HepG2 (cell line): ENCODE data around the gene OGA. TPM values are rescaled to one million over a fixed set of nuclear protein-coding genes. Genes with fewer than 3 reads are reported as not detected.

Experiments used
- ARNT2 ChIP-seq: sonication (generic); formaldehyde crosslinking; IDR thresholded peaks from 2 replicates; pipeline ENCODE4 v1.8.0; 2022; ENCODE audit warnings: mild to moderate bottlenecking, low read depth, missing genetic modification reagents, moderate library complexity
- BORCS8-MEF2B ChIP-seq: sonication (generic); formaldehyde crosslinking; IDR thresholded peaks from 2 replicates; pipeline ENCODE4 v1.8.0; 2022; ENCODE audit warnings: mild to moderate bottlenecking, missing genetic modification reagents
- CC2D1A ChIP-seq: sonication (generic); formaldehyde crosslinking; IDR thresholded peaks from 2 replicates; pipeline ENCODE4 v1.8.1; 2023; ENCODE audit warnings: mild to moderate bottlenecking, missing genetic modification reagents
- HNF4G ChIP-seq, 2 experiments: sonication (generic) in 1 of 2; formaldehyde crosslinking in 1 of 2; IDR thresholded peaks; 2 replicates each; pipeline versions ENCODE4 v1.4.0 to v1.6.1; 2011 to 2020; ENCODE audit warnings: borderline replicate concordance in 2 of 2, low read depth in 2 of 2, mild to moderate bottlenecking in 2 of 2, low read length in 1 of 2, missing genetic modification reagents in 1 of 2, moderate library complexity in 1 of 2
- JUND ChIP-seq: sonication (generic); formaldehyde crosslinking; IDR thresholded peaks from 2 replicates; pipeline ENCODE4 v1.8.0; 2022; ENCODE audit warnings: mild to moderate bottlenecking, missing genetic modification reagents
- KMT2A ChIP-seq: sonication (generic); formaldehyde crosslinking; IDR thresholded peaks from 2 replicates; pipeline ENCODE4 v1.4.0; 2020; ENCODE audit warnings: missing genetic modification reagents
- MNT ChIP-seq: fragments of 450-650 bp; IDR thresholded peaks from 2 replicates; pipeline ENCODE4 v1.6.1; 2016
- NFKB2 ChIP-seq: sonication (generic); formaldehyde crosslinking; IDR thresholded peaks from 2 replicates; pipeline ENCODE4 v1.4.0; 2020; ENCODE audit warnings: missing genetic modification reagents, borderline replicate concordance
- SMAD9 ChIP-seq: sonication (generic); formaldehyde crosslinking; IDR thresholded peaks from 2 replicates; pipeline ENCODE4 v1.5.1; 2020; ENCODE audit warnings: mild to moderate bottlenecking, missing genetic modification reagents
- TCF7L2 ChIP-seq: IDR thresholded peaks from 2 replicates; pipeline ENCODE4 v1.6.1; 2011; ENCODE audit warnings: mild to moderate bottlenecking, low read depth, low read length, moderate library complexity
- ZFP82 ChIP-seq: sonication (generic); formaldehyde crosslinking; IDR thresholded peaks from 2 replicates; pipeline ENCODE4 v1.5.1; 2020; ENCODE audit warnings: mild to moderate bottlenecking, missing genetic modification reagents, borderline replicate concordance
- ZFP90 ChIP-seq: sonication (generic); formaldehyde crosslinking; IDR thresholded peaks from 2 replicates; pipeline ENCODE4 v1.8.0; 2022; ENCODE audit warnings: missing genetic modification reagents, mild to moderate bottlenecking, inconsistent platforms, borderline replicate concordance
- ZNF12 ChIP-seq: sonication (generic); formaldehyde crosslinking; IDR thresholded peaks from 2 replicates; pipeline ENCODE4 v1.5.0; 2020; ENCODE audit warnings: missing genetic modification reagents
- ZNF83 ChIP-seq: sonication (generic); formaldehyde crosslinking; IDR thresholded peaks from 2 replicates; pipeline ENCODE4 v1.4.0; 2020; ENCODE audit warnings: missing genetic modification reagents, mild to moderate bottlenecking, borderline replicate concordance
- ZNF850 ChIP-seq: sonication (generic); formaldehyde crosslinking; conservative IDR thresholded peaks from 2 replicates; pipeline ENCODE4 v1.9.0; 2021; ENCODE audit warnings: mild to moderate bottlenecking, missing genetic modification reagents
- polyA plus RNA-seq, 8 experiments: library from polyadenylated mRNA; depleted of rRNA in 3 of 8; stranded (reverse) in 7 of 8; unstranded in 1 of 8; fragments of >200 nt; fragmentation: Illumina TruSeq in 4 of 8; extraction: Trizol in 4 of 8; gene quantifications; 2 replicates each; pipeline versions ENCODE4 v1.2.1 to v1.2.3, GENCODE V29; 2011 to 2016; ENCODE audit warnings: low read depth in 4 of 8, missing spikeins in 1 of 8, mixed read lengths in 1 of 8; ENCODE audit not compliant: insufficient read depth in 1 of 8
- total RNA-seq, 5 experiments: library from RNA; depleted of rRNA; stranded (reverse); fragments of >200 nt; fragmentation: Illumina TruSeq; extraction: Trizol; gene quantifications; 2 replicates each; pipeline ENCODE4 v1.2.3, GENCODE V29; 2016; ENCODE audit warnings: low read depth in 1 of 5
- TF ChIP-seq, protein P1 (sequence below): sonication (generic); formaldehyde crosslinking; conservative IDR thresholded peaks from 2 replicates; pipeline ENCODE4 v1.4.0; 2020; ENCODE audit warnings: mild to moderate bottlenecking, missing genetic modification reagents, moderate library complexity
- TF ChIP-seq, protein P2 (sequence below): sonication (generic); formaldehyde crosslinking; IDR thresholded peaks from 2 replicates; pipeline ENCODE4 v1.8.0; 2023; ENCODE audit warnings: mild to moderate bottlenecking, missing genetic modification reagents
- TF ChIP-seq, protein P3 (sequence below): sonication (generic); formaldehyde crosslinking; IDR thresholded peaks from 2 replicates; pipeline ENCODE4 v1.8.1; 2023; ENCODE audit warnings: mild to moderate bottlenecking, missing genetic modification reagents, borderline replicate concordance
- TF ChIP-seq, protein P4 (sequence below): sonication (generic); formaldehyde crosslinking; IDR thresholded peaks from 2 replicates; pipeline ENCODE4 v1.4.0; 2020; ENCODE audit warnings: mild to moderate bottlenecking, low read depth, missing genetic modification reagents
- TF ChIP-seq, protein P5 (sequence below): sonication (generic); formaldehyde crosslinking; IDR thresholded peaks from 2 replicates; pipeline ENCODE4 v1.4.0; 2020; ENCODE audit warnings: missing genetic modification reagents, low read depth, mild to moderate bottlenecking, borderline replicate concordance

OGA gene
- total and polyA plus RNA-seq, 2 of the 13 experiments (the other 11 are each of a cell fraction or from before 2014, with no cell fraction given): 33.2 to 39.8 TPM

DNA sequence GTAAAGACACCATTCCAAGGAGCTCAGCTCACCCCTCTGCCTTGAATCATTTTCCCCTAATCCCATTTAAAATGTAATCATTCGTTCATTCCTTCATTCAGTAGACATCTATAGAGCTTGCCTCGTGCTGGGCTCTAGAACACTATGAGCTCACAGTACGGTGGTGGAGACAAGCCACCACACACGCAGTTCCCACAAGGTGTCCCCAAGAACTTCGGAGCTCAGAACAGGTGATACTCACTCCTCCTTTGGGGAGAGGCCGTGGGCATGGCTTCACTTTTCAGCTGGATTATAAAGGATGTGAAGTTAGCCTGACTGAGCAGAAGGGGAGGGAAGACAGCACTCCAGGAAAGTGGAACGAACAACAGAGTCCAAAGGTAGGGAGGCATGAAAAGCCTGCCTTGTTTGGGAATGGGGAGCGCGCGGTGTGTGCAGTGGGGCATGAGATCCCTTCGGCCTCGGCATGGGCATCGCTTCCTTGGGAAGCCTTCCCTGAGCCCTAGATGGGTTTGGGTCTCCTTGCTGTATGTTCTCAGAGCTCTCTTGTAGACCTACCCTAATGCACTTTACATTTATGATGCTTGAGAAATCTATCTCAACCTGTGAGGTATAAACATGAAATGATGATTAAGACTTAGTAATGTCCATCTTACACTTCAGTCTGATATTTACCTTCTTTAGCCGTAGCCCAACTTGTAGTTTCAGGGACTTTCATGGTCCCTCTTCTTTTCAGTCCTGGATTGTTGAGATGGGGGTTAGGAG, 809 bp upstream of the OGA start (continued):
- TF ChIP-seq, protein P1, sequence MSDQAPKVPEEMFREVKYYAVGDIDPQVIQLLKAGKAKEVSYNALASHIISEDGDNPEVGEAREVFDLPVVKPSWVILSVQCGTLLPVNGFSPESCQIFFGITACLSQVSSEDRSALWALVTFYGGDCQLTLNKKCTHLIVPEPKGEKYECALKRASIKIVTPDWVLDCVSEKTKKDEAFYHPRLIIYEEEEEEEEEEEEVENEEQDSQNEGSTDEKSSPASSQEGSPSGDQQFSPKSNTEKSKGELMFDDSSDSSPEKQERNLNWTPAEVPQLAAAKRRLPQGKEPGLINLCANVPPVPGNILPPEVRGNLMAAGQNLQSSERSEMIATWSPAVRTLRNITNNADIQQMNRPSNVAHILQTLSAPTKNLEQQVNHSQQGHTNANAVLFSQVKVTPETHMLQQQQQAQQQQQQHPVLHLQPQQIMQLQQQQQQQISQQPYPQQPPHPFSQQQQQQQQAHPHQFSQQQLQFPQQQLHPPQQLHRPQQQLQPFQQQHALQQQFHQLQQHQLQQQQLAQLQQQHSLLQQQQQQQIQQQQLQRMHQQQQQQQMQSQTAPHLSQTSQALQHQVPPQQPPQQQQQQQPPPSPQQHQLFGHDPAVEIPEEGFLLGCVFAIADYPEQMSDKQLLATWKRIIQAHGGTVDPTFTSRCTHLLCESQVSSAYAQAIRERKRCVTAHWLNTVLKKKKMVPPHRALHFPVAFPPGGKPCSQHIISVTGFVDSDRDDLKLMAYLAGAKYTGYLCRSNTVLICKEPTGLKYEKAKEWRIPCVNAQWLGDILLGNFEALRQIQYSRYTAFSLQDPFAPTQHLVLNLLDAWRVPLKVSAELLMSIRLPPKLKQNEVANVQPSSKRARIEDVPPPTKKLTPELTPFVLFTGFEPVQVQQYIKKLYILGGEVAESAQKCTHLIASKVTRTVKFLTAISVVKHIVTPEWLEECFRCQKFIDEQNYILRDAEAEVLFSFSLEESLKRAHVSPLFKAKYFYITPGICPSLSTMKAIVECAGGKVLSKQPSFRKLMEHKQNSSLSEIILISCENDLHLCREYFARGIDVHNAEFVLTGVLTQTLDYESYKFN (CRISPR knock-in tag): peak; percentile 16; the same call in 1 of the 2 replicates
- TF ChIP-seq ZNF12 (CRISPR knock-in tag): no peak; the same call in 1 of the 2 replicates
- TF ChIP-seq, protein P2, sequence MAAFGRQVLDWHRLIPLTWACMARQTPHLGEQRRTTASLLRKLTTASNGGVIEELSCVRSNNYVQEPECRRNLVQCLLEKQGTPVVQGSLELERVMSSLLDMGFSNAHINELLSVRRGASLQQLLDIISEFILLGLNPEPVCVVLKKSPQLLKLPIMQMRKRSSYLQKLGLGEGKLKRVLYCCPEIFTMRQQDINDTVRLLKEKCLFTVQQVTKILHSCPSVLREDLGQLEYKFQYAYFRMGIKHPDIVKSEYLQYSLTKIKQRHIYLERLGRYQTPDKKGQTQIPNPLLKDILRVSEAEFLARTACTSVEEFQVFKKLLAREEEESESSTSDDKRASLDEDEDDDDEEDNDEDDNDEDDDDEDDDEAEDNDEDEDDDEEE (CRISPR knock-in tag): no peak
- TF ChIP-seq, protein P3, sequence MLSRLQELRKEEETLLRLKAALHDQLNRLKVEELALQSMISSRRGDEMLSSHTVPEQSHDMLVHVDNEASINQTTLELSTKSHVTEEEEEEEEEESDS: no peak
- TF ChIP-seq KMT2A: 0 out of 2 replicates have a peak, but pooled peaks have one; percentile 32
- TF ChIP-seq ZFP90: no peak
- no peak for TF ChIP-seq BORCS8-MEF2B
- TF ChIP-seq, protein P4, sequence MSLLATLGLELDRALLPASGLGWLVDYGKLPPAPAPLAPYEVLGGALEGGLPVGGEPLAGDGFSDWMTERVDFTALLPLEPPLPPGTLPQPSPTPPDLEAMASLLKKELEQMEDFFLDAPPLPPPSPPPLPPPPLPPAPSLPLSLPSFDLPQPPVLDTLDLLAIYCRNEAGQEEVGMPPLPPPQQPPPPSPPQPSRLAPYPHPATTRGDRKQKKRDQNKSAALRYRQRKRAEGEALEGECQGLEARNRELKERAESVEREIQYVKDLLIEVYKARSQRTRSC (CRISPR knock-in tag): no peak
- TF ChIP-seq SMAD9 (CRISPR knock-in tag): no peak
- TF ChIP-seq, protein P5, sequence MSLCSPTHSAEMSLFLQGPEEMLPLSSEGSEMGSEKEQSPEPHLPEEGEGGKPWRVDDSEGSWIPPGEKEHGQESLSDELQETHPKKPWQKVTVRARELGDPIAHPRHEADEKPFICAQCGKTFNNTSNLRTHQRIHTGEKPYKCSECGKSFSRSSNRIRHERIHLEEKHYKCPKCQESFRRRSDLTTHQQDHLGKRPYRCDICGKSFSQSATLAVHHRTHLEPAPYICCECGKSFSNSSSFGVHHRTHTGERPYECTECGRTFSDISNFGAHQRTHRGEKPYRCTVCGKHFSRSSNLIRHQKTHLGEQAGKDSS (CRISPR knock-in tag): no peak
- TF ChIP-seq CC2D1A (CRISPR knock-in tag): no peak
- 0 out of 2 replicates have a peak, but pooled peaks have one; percentile 23 for TF ChIP-seq NFKB2 (CRISPR knock-in tag)
- no peak for TF ChIP-seq ZNF850
- TF ChIP-seq HNF4G (IDR thresholded peaks at IDR 0.05; ENCODE audit: borderline replicate concordance, low read depth, low read length): peak; percentile 46
- TF ChIP-seq HNF4G (CRISPR knock-in tag; IDR thresholded peaks at IDR 0.05; ENCODE audit: borderline replicate concordance, low read depth): no peak
- TF ChIP-seq MNT: no peak
- TF ChIP-seq JUND: no peak
- no peak for TF ChIP-seq ZFP82
- peak; percentile 66; the same call in 1 of the 2 replicates for TF ChIP-seq ARNT2
- no peak for TF ChIP-seq TCF7L2
- no peak for TF ChIP-seq ZNF83 (CRISPR knock-in tag)
